ENCODE data around the gene PARP15.
"Not testable (repeated sequence)": the region's sequence is repeated elsewhere in the genome, so short reads cannot be mapped to it uniquely, and the experiment has no call there.

Gene PARP15

GRCh38 chr3:122562923-122563716 lies 14.3 kb upstream of the PARP15 start:
- Mint-ChIP-seq H3K9me3 (no peaks in the 10 kb centered on the region), H3K4me3 (peak overlapping the region; percentile 82 to 84 (median 83)), H3K27ac (peak overlapping the region; percentile 87 to 95 (median 88)), H3K27me3 (ENCODE audit: low read depth) (no peaks in the 10 kb centered on the region), H3K4me1 (peaks cover 32% of the 10 kb centered on the region), H3K36me3 (ENCODE audit: low read depth) (peaks cover 3% of the 10 kb centered on the region)
- TF ChIP-seq, protein P1, sequence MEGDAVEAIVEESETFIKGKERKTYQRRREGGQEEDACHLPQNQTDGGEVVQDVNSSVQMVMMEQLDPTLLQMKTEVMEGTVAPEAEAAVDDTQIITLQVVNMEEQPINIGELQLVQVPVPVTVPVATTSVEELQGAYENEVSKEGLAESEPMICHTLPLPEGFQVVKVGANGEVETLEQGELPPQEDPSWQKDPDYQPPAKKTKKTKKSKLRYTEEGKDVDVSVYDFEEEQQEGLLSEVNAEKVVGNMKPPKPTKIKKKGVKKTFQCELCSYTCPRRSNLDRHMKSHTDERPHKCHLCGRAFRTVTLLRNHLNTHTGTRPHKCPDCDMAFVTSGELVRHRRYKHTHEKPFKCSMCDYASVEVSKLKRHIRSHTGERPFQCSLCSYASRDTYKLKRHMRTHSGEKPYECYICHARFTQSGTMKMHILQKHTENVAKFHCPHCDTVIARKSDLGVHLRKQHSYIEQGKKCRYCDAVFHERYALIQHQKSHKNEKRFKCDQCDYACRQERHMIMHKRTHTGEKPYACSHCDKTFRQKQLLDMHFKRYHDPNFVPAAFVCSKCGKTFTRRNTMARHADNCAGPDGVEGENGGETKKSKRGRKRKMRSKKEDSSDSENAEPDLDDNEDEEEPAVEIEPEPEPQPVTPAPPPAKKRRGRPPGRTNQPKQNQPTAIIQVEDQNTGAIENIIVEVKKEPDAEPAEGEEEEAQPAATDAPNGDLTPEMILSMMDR (IDR thresholded peaks at IDR 0.05; ENCODE audit: unreplicated experiment in 3 of 3), result no peak

GRCh38 chr3:122563717-122564025 lies 13.8 kb upstream of the PARP15 start:
- TF ChIP-seq, protein P1 (IDR thresholded peaks at IDR 0.05; ENCODE audit: unreplicated experiment in 3 of 3), result no peak
- H3K4me3 Mint-ChIP-seq, result peak overlapping the region; percentile 82 to 84 (median 83)
- peaks cover 3% of the 10 kb centered on the region for H3K36me3 Mint-ChIP-seq (ENCODE audit: low read depth)
- H3K9me3 Mint-ChIP-seq, result no peaks in the 10 kb centered on the region
- H3K27ac Mint-ChIP-seq, result peak overlapping the region; percentile 87 to 95 (median 88)
- no peaks in the 10 kb centered on the region for H3K27me3 Mint-ChIP-seq (ENCODE audit: low read depth)
- peaks cover 32% of the 10 kb centered on the region for H3K4me1 Mint-ChIP-seq

- no peaks in the 10 kb centered on the region for H3K27me3 Mint-ChIP-seq (ENCODE audit: low read depth)
- TF ChIP-seq, protein P1 (IDR thresholded peaks at IDR 0.05; ENCODE audit: unreplicated experiment in 3 of 3), result no peak
- H3K27ac Mint-ChIP-seq, result peak within 1 kb of the TSS; percentile 87 to 95 (median 88)
- peak within 1 kb of the TSS; percentile 82 to 84 (median 83) for H3K4me3 Mint-ChIP-seq
- H3K9me3 Mint-ChIP-seq, result no peaks in the 10 kb centered on the region
- peaks cover 32% of the 10 kb centered on the region for H3K4me1 Mint-ChIP-seq
- H3K36me3 Mint-ChIP-seq (ENCODE audit: low read depth), result peaks cover 3% of the 10 kb centered on the region
These were observed 13.1 kb upstream of the PARP15 start, which contains the start of the genes DTX3L and PARP9 for GRCh38 chr3:122564155-122564912. Gene DTX3L, plus strand, starts transcription at chr3:122564338. Its CDS starts 89 bp downstream, at chr3:122564427. Gene PARP9, minus strand, starts transcription at chr3:122564300. Its CDS starts 4,680 bp downstream, at chr3:122559620.

DNA sequence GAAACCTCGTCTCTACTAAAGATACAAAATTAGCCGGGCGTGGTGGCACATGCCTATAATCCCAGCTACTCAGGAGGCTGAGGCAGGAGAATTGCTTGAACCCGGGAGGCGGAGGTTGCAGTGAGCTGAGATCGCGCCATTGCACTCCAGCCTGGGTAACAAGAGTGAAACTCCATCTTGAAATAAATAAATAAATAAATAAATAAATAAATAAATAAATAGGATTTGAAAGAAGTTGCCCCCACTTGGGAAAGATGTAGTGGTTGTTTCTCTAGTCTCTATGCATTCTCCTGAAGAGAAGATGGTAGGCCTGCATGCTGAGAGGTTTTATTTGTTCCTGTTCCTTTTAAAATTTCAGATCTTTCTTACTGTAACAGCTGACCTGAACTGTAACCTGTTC lies 9.3 kb upstream of the PARP15 start:
- not testable (repeated sequence) for H3K4me3 Mint-ChIP-seq; H3K27ac Mint-ChIP-seq; H3K27me3 Mint-ChIP-seq (ENCODE audit: low read depth); H3K36me3 Mint-ChIP-seq (ENCODE audit: low read depth); H3K9me3 Mint-ChIP-seq
- H3K4me1 Mint-ChIP-seq, result peaks cover 18% of the 10 kb centered on the region

GRCh38 chr3:122568755-122569154 lies 8.7 kb upstream of the PARP15 start:
- TF ChIP-seq, protein P1 (IDR thresholded peaks at IDR 0.05; ENCODE audit: unreplicated experiment in 3 of 3), result no peak
- Mint-ChIP-seq H3K9me3 (no peaks in the 10 kb centered on the region), H3K27ac (no peak overlapping the region), H3K4me3 (no peak overlapping the region), H3K4me1 (peaks cover 13% of the 10 kb centered on the region), H3K27me3 (ENCODE audit: low read depth) (no peaks in the 10 kb centered on the region), H3K36me3 (ENCODE audit: low read depth) (peaks cover 3% of the 10 kb centered on the region)

- Mint-ChIP-seq H3K27ac (no peak overlapping the region), H3K9me3 (no peaks in the 10 kb centered on the region), H3K4me1 (peaks cover under 1% of the 10 kb centered on the region), H3K36me3 (ENCODE audit: low read depth) (peaks cover 3% of the 10 kb centered on the region), H3K27me3 (ENCODE audit: low read depth) (peaks cover 1% of the 10 kb centered on the region), H3K4me3 (no peak overlapping the region)
- TF ChIP-seq, protein P1 (IDR thresholded peaks at IDR 0.05; ENCODE audit: unreplicated experiment in 3 of 3), result no peak
These were observed 4.5 kb upstream of the PARP15 start for GRCh38 chr3:122572940-122573412.
